HG03175 (cell line): ENCODE data around the gene NFAT5.

Experiments
- ATAC-seq: cut with Tn5 transposase; IDR thresholded peaks from one replicate; pipeline ENCODE4 v1.9.1; 2021; ENCODE audit warnings: mild to moderate bottlenecking, moderate library complexity; ENCODE audit not compliant: unreplicated experiment

Gene NFAT5

DNA sequence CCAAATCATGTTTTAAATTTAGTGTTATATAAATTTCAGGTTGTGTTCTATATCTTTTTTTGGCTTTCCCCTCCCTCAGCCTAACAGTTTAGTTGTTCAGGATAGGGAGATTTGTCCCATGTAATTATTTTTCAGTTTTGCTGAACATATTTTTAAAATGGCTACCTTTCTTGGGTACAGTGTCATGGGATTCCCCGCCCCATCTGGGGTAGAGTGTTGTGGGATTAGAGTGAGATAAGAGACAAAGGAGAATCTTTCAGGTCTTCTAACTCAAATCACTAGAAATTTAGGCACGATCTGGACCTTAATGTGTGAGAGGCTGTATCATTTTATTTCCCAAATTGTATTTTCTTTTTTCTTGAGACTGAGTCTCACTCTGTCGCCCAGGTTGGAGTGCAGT lies 24.8 kb downstream of the NFAT5 start:
- ATAC-seq, result no peak

DNA sequence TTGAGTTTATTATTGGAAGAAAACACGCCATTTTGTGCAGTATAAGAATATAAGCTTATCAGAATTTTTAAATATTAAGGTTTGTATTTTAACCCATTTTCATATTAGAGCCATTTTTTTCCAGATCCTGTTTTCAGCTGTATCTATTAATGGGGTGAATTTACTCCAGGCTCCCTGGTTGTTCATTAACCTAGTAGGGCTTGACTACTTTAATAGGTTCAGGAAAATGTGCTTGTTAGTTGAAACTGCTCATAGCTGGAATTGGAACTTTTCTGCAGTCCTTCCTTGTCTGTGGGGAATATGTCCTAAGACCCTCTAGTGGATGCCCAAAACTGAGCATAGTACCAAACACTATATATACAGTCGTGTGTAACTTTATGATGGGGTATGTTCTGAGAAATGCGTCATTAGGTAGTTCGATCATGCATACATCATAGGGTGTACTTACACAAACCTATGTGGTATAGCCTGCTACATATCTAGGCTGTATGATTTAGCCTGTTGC lies 28.0 kb downstream of the NFAT5 start:
- no peak for ATAC-seq

DNA sequence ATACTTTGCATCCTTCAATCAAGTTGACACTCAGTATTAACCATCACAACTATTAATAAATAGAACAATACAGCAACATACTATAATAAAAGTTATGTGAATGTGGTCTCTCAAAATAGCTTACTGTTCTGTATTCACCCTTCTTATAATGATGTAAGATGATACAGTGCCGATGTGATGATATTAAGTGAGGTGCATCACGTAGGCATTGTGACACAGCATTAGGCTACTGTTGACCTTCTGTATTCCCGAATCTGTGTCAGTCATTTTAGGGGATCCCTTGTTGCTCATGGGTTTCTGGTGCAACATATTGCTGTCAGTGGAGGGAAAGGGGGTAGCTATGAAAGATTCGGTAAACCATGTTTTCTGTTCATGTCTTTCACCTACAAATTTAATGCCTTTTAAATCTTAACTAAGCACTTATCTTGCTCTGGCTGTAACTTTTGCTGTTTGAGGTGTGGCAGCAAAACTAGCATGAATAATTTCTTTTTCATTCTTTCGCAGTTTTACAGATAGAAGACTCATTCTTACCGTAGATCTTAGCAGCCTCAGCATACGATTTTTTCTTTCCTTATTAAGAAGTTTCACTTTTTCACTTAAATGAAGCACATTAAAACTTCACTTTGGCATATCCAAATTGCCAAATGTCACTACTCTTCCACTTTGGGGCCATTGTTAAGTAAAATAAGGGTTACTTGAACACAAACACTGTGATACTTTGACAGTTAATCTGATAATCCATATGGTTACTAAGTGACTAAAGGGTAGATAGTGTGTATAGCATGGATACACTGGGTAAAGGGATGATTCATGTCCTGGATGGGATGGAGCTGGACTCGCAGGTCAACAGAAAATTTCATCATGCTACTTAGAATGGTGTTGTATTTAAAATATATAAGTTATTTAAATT lies 29.6 kb downstream of the NFAT5 start:
- ATAC-seq, result no peak

DNA sequence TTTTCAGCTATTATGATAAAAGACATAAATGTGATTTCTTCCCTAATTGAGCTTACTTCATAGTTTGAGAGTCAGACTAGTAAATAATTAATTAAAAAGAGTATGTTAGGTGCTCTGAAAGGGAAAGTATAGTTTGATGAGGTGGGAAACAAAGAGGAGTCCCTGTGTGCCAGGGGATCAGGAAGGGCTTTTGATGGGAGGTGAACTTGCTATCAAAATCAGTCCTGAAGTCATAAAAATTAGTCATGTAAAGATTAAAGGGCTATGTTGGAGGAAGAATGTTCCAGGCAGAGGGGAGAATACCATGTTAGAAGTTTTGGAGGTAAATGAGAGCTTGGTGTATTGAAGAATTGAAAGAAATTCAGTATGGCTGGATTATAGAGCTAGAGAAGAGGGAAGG lies 31.0 kb downstream of the NFAT5 start:
- ATAC-seq, result no peak

DNA sequence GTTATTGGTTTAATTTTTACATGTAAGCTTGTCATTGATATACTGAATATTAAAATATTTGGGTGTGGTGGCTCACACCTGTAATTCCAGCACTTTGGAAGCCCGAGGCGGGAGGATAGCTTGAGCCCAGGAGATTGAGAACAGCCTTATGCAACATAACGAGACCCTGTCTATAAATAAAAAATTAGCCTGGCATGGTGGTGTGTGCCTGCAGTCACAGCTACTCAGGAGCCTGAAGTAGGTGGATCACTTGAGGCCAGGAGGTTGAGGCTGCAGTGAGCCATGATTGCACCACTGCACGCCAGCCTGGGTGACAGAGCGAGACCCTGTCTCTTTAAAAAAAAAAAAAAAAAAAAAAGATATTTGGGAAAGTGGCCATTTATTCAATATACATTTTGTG lies 32.3 kb downstream of the NFAT5 start:
- ATAC-seq, result no peak

DNA sequence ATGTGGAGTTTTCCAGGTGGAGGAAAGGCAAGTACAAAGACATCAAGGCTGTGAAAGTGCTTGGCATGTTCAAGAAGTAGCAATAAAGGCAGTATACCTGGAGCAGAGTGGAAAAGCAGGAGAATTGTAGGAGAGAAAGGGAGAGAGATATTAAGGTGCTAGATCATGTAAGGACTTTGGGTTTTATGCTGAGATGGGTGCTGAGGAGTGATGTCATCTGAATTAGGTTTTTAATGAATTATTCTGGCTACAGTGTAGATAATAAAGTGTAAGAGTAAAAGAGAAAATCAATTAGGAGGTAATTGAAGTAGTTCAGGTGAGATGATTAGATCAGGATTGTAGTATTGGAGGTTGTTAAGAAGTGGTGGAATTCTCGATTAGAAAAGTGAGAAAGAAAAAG lies 34.0 kb downstream of the NFAT5 start:
- no peak for ATAC-seq

DNA sequence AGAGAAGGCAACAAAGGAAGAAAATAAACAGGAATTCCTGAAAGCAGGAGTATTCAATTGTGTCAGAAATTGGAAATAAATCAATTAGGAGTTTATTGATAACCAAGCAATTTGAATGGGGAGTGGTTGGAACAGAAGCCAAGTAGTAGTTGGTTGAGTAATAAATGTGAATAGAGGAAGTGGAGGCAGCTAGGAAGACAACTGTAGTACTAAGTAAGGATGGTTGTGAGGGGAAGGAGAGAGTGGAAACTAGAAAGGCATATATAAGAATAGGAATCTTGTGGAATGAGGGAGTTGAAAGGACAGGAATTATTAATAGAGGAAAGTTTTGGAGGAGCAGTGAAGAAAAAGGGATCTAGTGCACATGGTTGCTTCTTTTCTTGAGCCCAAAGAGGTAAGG lies 34.4 kb downstream of the NFAT5 start:
- no peak for ATAC-seq

DNA sequence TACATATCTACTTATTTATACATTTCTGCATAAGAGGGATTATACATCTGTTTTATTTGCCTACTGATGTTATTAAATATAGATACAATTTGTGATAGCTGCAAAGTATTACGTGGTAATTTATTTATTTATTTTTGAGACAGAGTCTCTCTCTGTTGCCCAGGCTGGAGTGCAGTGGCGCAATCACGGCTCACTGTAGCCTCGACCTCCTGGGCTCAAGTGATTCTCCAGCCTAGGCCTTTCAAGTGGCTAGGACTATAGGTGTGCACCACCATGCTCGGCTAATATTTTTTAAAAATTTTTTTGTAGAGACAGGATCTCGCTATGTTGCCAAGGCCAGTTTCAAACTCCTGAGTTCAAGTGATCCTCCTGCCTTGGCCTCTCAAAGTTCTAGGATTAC lies 35.5 kb downstream of the NFAT5 start:
- ATAC-seq, result no peak

DNA sequence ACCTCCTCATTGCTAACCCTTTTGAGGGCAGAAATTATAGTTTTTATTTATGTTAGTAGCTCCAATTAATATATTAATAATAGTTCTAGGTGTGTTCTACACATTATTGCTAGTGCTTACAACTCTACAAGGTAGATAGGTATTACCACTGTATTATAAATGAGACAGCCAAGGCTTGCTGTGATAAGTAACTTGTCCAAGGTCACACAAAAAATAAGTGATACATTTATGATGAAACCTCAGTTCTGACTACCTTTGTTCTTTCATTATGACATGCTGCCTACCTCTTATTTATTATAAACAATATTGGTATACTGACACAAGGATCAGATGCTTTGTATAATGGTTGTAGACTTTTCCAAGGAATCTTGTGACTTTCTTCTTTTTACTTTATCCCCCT lies 41.2 kb downstream of the NFAT5 start:
- no peak for ATAC-seq

DNA sequence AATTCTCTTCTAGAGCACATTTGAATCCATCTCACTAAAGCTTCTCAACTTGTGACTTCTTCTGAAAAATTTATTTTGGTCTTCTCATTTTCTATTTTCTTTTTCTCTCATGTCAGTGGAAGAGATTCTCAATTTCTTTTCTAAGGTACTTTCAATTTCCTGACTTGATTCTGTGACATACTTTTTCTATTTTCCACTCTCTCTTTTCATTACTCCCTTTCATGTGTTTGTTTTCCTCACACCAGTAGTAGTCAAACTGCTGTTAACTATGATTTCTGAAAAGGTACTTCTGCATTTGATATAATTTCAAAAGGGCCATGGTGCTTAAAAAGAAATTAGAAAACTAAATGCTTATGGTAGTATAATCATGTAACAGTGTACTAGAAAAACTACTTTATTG lies 41.9 kb downstream of the NFAT5 start:
- no peak for ATAC-seq

DNA sequence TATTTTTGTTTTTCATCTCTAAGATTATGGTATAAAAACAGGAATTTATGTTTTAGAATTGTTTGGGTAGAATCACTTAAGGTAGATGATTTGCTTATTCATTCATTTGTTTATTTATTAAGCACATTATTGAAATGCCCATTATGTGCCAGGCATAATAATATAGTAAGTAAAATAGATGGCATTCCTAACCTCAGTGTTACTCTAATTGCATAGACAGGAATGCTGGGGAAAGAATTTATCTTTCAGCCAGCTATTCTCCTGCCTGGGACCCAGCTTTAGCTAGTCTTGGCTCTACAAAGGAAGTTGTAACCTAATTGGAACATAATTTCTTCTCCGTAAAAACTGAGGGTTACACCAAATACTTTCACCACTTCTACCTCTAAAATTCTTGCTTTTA lies 44.6 kb downstream of the NFAT5 start:
- no peak for ATAC-seq

DNA sequence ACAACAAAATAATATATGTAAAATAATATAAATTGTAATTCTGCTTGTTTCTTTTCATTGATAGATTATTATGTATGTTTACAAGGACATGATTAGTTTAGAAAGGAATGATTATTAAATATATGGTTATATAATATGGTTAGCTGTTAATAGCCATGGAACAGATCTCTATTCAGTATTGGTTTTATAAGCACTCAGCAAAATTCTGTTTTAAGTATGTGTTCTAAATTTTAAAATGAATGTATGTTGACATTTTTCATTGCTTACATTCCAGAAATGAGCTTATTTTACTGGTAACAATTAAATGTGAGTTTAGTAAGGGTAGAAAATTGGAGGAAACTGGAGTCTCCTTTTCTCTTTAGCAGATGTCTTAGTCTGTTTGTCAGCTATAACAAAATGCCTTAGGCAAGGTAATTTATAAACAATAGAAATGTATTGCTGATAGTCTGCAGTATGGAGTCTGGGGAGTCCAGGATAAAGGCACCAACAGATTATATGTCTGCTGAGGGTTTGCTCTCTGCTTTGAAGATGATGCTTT lies 45.4 kb downstream of the NFAT5 start:
- ATAC-seq, result no peak

DNA sequence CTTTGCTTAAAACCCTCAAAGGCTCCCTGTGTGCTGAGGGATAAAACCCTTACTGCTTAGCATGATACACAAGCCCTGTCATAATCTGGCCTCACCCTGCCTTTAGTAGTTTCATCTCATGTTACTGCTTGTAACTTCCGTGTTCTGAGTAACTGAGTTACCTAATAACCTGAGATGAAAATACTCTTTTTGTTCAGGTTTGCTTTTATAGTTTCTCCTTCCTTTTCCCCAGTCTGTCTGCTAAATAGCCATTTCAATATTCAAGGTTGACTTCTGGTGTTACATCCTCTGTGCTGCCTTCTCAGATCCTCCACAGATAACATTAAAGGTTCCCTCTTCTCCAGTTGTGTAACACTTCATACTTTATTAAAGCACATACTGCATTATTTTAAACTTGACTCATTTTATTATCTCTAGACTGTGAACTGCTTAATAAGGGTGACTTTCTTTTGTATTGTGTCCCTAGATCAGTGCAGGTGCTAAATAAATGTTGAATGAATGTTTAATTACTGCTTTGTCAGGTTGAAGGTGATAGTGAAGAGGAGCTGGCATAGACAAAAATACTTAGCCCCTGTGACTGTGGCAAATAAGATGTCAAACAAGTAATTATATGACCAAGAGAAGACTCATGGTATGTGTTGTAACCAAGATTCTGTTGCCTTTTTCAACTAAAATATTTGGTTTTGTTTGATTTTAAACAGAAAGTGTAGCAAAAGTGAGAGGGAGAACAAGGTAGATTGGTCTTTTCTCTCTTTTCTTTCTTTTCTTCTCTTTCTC lies 47.8 kb downstream of the NFAT5 start:
- ATAC-seq, result no peak

DNA sequence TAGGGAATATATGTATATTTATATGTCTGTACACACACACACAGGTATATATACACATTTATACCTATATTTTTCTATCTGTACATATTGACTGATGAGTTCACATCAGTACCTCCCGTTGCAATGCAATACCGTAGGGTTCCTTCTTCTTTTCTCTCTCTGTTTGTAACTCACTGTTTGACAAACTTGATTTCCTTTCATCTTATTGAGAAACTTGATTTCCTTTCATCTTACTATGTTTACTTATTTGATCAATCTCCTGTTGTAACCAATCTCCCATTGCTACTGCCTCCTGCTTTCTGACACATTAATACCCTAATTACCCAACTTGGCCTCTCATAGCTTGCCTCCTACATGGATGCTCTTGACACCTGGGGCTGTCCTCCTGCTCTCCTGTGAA lies 49.8 kb downstream of the NFAT5 start:
- no peak for ATAC-seq

DNA sequence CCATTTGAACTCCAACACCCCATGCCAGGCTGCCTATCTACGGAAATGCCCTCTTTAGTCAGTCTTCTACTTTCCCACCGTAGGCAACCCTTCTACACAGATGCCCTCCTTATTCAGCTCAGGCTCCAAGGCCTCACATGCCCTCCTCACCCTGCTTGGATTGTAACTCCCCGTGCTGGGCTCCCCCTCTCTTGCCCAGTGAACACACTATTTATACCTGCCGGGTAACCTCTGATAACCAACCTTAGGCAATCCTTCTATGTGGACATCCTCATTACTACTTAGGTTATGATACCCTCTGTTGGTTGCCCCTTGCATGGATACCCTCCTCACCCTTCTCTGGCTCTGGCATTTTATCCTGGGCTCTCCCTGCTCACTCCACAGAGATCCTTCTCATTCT lies 50.3 kb downstream of the NFAT5 start:
- no peak for ATAC-seq

DNA sequence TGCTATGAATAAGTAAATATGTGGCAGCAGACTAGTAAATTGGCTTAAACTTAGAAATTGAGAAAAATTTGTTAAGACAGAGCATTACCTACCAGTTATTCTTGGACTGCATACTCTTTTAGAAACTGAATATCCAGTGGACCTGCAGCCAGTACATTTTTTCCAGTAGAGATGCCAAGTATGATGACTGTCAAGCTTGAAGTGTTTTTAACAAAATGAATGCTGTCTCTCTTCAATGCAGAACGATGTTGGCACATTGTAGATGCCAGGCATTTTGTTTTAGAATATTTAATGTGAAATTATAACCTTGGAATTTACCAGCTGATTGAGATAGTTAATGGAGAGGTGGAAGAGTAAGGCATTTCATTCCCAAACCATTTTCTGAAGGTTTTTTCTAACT lies 52.5 kb downstream of the NFAT5 start:
- ATAC-seq, result no peak

DNA sequence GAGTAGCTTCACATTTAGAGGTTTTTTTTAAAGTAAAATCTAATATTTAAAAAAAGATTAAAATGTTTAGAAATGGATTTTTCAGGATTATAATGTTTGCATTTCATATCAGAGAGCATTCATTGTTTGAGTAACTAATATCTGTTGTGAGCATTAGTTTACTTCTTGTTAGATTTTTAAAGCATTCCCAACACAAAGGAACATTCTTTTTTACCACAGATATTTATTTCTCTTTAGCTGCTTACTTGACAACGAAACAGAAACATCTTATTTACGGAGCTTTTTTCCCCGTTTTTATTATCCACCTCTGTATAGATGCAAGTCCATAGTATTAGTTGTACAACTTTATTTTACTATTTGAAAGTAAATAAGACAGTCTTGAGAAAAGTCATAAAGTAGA lies 53.0 kb downstream of the NFAT5 start:
- ATAC-seq, result no peak

DNA sequence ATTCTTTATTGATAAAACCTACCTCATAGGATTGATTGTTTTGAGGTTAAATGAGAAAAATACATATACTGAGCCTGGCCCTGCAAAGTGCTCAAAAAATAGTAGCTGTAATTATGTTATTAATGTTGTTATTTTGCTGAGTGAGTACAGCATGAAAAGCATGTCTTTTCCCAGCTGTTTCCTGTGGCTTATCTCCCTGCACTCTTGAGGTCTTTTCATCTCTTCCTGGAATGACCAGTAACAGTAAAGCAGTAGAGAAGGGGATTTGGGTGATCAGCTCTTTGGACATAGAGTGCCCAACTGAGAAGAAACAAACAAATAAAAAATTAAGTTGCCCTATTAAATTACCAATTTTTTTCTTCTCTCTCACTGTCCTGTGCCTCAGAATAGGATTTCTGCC lies 53.7 kb downstream of the NFAT5 start:
- ATAC-seq, result no peak

DNA sequence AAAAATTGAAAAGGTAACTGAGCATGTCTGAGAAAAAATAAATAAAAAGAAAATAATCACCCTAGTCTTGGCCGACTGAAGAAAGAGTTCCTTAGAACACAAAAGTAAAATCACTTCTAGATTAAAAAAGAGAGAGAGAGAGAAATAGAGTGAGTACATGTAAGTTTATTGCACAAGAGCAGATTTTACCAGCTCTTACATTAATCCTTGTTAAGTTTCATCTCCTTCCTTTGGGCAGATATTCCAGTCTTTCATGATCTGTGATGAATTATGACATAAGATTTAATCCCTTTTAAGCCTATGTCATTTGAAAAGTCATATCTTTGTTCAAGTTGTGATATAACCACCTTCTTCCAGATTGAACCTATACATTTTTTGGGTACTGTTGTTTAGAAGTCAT lies 54.8 kb downstream of the NFAT5 start:
- no peak for ATAC-seq

DNA sequence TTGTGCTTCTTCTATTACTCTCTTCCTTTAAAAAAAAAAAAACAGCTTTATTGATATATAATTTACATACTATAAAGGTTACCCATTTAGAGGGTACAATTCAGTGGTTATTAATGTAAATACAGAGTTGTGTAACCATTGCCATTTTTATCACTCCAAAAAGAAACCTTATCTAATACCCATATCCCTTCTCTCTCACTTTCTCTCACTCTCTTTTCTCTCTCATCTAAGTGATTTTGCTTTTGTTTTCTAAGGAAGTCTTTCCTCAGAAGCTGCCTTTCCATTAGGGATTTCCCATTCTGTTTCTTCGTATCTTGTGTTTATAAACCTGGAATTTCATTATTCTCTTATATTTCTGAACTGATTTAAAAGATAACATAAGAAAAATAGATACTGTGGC lies 55.5 kb downstream of the NFAT5 start:
- no peak for ATAC-seq

DNA sequence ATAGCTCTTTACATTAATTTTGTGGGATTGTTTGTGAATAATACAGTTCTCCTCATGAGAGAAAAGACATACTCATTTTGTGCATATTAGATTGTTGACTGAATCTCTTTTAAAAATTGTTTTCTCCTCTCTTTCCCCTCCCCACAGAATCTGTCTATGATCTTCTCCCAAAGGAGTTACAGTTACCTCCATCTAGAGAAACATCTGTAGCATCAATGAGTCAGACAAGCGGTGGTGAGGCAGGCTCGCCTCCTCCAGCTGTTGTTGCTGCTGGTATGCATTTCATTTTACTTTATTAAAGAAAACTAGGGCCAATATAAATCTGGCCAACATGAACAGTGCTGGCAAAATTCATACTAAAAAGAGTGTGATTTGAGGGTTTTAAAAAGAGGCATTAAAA lies 60.5 kb downstream of the NFAT5 start:
- ATAC-seq, result no peak

DNA sequence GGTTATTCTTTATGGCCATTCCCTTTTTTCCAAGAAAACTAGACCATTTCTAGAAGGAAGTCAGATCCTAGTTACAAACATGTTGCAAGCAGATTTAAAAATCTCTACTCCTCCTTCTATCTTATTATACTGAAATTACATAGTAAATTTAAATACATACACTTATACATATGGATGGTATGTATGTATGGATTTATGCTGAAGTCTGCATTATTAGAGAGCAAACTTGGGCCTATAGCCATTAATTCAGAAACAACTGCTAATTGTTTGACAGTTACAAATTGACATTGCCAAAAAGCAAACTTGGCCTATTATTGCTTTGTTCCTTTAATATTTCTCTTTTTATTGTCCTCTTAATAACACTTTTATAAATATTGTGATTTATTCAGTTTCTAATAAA lies 67.1 kb downstream of the NFAT5 start:
- no peak for ATAC-seq
